Right atrium auricular region (tissue), 2 donors: Measurements from ENCODE around the gene ZNF281. TPM values are rescaled to one million over a fixed set of nuclear protein-coding genes. Genes with fewer than 3 reads are reported as not detected.
A peak's percentile ranks its signal among the peaks of the same experiment; 100 is the strongest.

ENCODE experiments used
- DNase-seq: peaks from one replicate; pipeline ENCODE4 v3.0.0-alpha.2; 2019; ENCODE audit warnings: low spot score
- H3K27ac ChIP-seq, 2 donors: fragments of 200-600 bp; sonication (generic); 1 replicate in 1 of 2; 2 replicates in 1 of 2; pipeline ENCODE4 v1.5.1; 2016 to 2019
- H3K27me3 ChIP-seq, 2 donors: fragments of 200-600 bp; sonication (generic); one replicate each; pipeline versions ENCODE4 v1.5.1 to v1.6.0; 2017 to 2019
- H3K36me3 ChIP-seq: fragments of 200-600 bp; sonication (generic); one replicate; pipeline ENCODE4 v1.5.1; 2016
- H3K4me1 ChIP-seq, 2 donors: fragments of 200-600 bp; sonication (generic); one replicate each; pipeline versions ENCODE4 v1.5.1 to v1.6.0; 2017 to 2019
- H3K4me3 ChIP-seq, 2 donors: fragments of 200-600 bp; sonication (generic); 1 replicate in 1 of 2; 2 replicates in 1 of 2; pipeline ENCODE4 v1.5.1; 2017 to 2019; ENCODE audit warnings: mild to moderate bottlenecking in 1 of 2, moderate library complexity in 1 of 2
- H3K9me3 ChIP-seq, 2 donors: fragments of 200-600 bp; sonication (generic); one replicate each; pipeline ENCODE4 v1.5.1; 2019
- total RNA-seq, 2 donors: library from RNA; depleted of rRNA; stranded (reverse); fragments of >200 nt; gene quantifications; one replicate each; pipeline ENCODE4 v1.1.0, GENCODE V29; 2016
- TF ChIP-seq, protein P1 (sequence below), 2 donors: fragments of 200-600 bp; sonication (generic); IDR thresholded peaks; one replicate each; pipeline ENCODE4 v1.5.1; 2019; ENCODE audit warnings: antibody characterized with exemption in 2 of 2

ZNF281 gene
- total RNA-seq = 10 to 100 TPM in 1 of 2 donors, 1 to 10 TPM in 1; 6.9 to 11.4 TPM

GRCh38 chr1:200409761-200410565, at the start of gene ZNF281:
Gene ZNF281, minus strand, starts transcription at chr1:200410036. Its CDS starts 331 bp downstream, at chr1:200409705.
- TF ChIP-seq, protein P1, sequence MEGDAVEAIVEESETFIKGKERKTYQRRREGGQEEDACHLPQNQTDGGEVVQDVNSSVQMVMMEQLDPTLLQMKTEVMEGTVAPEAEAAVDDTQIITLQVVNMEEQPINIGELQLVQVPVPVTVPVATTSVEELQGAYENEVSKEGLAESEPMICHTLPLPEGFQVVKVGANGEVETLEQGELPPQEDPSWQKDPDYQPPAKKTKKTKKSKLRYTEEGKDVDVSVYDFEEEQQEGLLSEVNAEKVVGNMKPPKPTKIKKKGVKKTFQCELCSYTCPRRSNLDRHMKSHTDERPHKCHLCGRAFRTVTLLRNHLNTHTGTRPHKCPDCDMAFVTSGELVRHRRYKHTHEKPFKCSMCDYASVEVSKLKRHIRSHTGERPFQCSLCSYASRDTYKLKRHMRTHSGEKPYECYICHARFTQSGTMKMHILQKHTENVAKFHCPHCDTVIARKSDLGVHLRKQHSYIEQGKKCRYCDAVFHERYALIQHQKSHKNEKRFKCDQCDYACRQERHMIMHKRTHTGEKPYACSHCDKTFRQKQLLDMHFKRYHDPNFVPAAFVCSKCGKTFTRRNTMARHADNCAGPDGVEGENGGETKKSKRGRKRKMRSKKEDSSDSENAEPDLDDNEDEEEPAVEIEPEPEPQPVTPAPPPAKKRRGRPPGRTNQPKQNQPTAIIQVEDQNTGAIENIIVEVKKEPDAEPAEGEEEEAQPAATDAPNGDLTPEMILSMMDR (IDR thresholded peaks at IDR 0.05) = no peak
- Histone ChIP-seq H3K4me1 (peaks cover 0 to 41% of the 10 kb centered on the region in 2 donors), H3K27ac (peak within 1 kb of the TSS; percentile 87 to 88), H3K9me3 (no peaks in the 10 kb centered on the region), H3K36me3 (peaks cover 6% of the 10 kb centered on the region), H3K27me3 (no peaks in the 10 kb centered on the region), H3K4me3 (peak within 1 kb of the TSS; percentile 84 to 90)
- peak; percentile 91 for DNase-seq

- Histone ChIP-seq H3K4me3 (no peak overlapping the region), H3K27me3 (no peaks in the 10 kb centered on the region), H3K27ac (no peak overlapping the region), H3K4me1 (no peaks in the 10 kb centered on the region), H3K36me3 (no peaks in the 10 kb centered on the region), H3K9me3 (no peaks in the 10 kb centered on the region)
- no peak for DNase-seq
- TF ChIP-seq, protein P1 (IDR thresholded peaks at IDR 0.05) = no peak
Observed at GRCh38 chr1:200458780-200459179, 48.9 kb upstream of the ZNF281 start.

DNA sequence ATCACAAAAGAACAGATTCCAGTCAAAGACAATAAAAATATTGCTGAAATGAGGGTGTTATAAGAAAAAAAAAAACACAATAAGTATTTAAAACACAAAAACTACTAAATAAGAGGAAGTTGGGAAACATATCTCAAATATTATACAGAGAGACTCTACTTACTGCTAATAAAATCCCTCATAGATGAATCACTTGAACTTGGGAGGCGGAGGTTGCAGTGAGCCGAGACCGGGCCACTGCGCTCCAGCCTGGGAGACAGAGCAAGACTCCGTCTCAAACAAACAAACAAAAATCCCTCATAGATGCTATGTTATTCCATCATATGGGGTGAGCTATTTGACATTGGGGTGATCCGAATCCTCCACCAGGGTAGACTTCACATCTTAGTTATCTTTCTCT, 48.0 kb upstream of the ZNF281 start:
- TF ChIP-seq, protein P1 (IDR thresholded peaks at IDR 0.05) = no peak
- Histone ChIP-seq H3K27me3 (no peaks in the 10 kb centered on the region), H3K9me3 (no peaks in the 10 kb centered on the region), H3K4me1 (no peaks in the 10 kb centered on the region), H3K27ac (no peak overlapping the region), H3K36me3 (no peaks in the 10 kb centered on the region), H3K4me3 (no peak overlapping the region)
- DNase-seq = no peak

- Histone ChIP-seq H3K27me3 (no peaks in the 10 kb centered on the region), H3K9me3 (no peaks in the 10 kb centered on the region), H3K4me1 (no peaks in the 10 kb centered on the region), H3K36me3 (no peaks in the 10 kb centered on the region), H3K4me3 (no peak overlapping the region), H3K27ac (no peak overlapping the region)
- no peak for DNase-seq
- TF ChIP-seq, protein P1 (IDR thresholded peaks at IDR 0.05) = no peak
Observed at GRCh38 chr1:200454425-200454824, 44.6 kb upstream of the ZNF281 start.

DNA sequence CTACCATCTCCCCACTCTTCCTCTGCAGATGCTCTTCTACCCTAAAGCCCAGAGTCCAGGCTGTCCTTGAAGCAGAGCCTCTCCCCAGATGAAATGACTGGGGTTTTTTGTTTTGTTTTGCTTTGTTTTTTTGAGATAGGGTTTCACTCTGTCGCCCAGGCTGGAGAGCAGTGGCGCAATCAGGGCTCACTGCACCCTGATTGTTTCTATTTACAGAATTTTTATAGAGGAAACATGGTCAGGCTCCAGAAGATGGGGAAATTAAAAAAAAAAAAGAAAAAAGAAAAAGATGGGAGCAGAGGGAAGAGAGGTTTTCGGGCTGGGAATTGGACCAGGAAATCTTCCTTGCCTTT, 43.7 kb upstream of the ZNF281 start:
- Histone ChIP-seq H3K4me3 (no peak overlapping the region), H3K27ac (no peak overlapping the region), H3K27me3 (no peaks in the 10 kb centered on the region), H3K9me3 (no peaks in the 10 kb centered on the region), H3K4me1 (no peaks in the 10 kb centered on the region), H3K36me3 (no peaks in the 10 kb centered on the region)
- no peak for DNase-seq
- TF ChIP-seq, protein P1 (IDR thresholded peaks at IDR 0.05) = no peak
